Measurements from ENCODE around the gene ATP12A. TPM values are rescaled to one million over a fixed set of nuclear protein-coding genes. Genes with fewer than 3 reads are reported as not detected.

ATP12A gene
- total RNA-seq = not detected
- long read RNA-seq = 0 reads

DNA sequence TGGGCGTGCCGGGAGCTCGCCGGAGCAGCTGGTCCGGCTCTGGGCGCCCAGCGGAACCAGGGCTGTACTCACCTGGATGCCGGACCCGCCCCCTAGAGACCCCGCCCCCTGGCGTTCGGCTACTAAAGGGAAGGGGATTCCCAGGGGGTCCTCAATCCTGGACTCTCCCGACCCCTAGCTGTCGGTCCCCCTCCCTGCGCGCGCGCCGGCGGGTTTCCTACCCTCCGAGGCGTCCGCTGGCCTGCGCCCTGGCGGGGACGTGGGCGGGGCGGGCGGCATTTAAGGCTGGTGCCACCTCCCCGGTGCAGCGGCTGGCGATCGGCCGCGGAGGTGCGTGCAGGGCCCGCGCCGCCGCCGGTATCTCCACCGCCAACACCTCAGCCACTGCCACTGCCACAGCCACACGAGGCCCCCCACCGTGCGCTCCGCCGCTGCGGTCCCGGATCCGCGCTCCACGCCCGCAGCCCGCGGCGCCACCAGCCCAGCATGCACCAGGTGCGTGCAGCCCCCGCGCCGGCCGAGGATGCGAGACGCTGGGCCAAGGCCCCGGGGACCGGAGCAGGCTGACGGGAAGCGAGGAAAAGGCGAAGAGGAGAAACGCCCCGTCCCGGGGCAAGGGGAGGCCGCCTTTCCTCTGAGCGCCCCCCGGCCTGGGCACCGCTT lies at the start of gene ATP12A:
Gene ATP12A, plus strand, starts transcription at position 151 of the 663 bp plus-strand sequence. Its CDS starts 336 bp downstream, at position 487.
- DNase-seq (ENCODE audit: low spot score) = no peak
- intact Hi-C loops (cut with DNase I) = no loop called here

- intact Hi-C loops (cut with DNase I) = no loop called here
These were observed 49.2 kb upstream of the ATP12A start for GRCh38 chr13:24630851-24631620.

DNA sequence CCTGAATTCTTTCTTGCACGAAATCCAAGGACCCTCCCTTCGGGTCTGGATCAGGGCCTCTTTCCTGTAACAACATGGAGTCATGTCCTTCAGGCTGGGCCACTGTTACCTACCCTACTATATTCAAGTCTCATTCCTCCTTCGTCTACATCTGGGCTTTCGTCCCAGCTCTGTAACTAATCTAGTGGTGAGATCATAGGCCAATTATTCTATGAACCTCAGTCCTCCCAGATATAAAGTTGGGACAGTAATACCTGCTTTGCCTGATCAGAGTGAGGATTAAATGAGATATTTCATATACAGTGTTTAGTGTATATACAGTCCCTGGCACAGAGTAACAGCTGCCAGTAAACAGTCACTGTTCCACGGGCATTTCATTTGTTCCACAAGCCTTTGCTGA lies 48.3 kb upstream of the ATP12A start:
- intact Hi-C loops (cut with DNase I) = no loop called here
- DNase-seq (ENCODE audit: low spot score) = peak; percentile 6

More at GRCh38 chr13:24630851-24631620, 49.2 kb upstream of the ATP12A start:
- DNase-seq (ENCODE audit: low spot score) = peak; percentile 33

GRCh38 chr13:24632382-24633121 lies 47.7 kb upstream of the ATP12A start:
- intact Hi-C loops (cut with DNase I) = no loop called here
- DNase-seq (ENCODE audit: low spot score) = peak; percentile 27

DNA sequence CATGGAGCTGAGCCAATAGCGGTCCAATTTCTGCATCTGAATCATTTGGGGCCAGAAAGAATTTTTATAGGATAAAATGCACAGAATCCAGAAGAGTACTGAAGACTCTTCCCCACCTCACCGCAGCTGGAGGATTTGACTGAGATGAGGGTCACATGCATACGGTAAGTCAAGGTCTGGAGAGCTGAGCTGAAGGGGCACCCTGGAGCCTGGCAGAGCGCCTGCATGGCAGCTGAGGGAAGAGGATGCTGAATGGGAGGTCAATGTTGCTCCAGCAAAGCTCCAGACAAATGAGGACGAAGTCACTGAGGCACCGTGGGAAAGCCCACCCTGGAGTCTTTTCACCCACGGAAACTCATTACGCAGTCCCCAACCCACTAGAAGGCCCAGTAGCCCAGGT lies 43.4 kb upstream of the ATP12A start:
- intact Hi-C loops (cut with DNase I) = no loop called here
- DNase-seq (ENCODE audit: low spot score) = no peak

- DNase-seq (ENCODE audit: low spot score) = no peak
- intact Hi-C loops (cut with DNase I) = no loop called here
These were observed 42.1 kb upstream of the ATP12A start for GRCh38 chr13:24638096-24638495.

DNA sequence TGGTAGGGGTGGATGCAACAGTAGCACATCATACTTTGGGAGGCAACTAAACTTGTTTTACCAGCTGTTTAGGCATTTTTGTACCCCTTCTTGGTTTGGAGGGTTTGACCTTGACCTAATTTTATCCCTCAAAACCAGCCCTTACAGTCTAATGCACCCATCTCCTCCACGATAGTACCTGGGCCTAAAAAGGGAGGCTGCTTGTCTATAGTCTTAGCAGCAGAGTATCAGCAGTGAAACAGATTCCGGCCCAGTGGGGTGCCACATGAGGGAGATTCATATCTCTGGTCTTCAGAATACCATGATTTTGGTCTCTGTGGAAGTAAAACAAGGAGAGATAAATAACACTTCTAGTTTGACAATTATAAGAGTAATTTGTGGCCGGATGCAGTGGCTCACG lies 39.5 kb upstream of the ATP12A start:
- DNase-seq (ENCODE audit: low spot score) = no peak
- intact Hi-C loops (cut with DNase I) = no loop called here

DNA sequence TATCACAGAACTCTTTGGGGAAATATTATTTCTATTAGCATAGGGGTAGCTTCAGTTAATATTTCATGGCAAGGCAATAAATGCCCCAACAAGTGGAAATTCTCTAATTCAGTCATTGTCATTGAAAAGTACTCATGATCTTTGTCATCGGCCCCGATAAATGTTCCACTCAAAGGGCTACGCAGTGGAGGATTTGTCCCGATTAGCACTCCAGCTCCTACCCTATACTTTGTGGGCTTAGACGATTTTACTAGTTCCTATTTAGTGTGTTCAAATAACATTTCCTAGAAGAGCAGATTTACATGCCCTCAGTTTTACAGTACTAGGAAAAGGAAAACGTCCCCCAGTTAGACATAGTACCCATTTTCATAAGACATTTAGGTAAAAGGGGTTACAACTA lies 38.0 kb upstream of the ATP12A start:
- intact Hi-C loops (cut with DNase I) = no loop called here
- DNase-seq (ENCODE audit: low spot score) = no peak

- no peak for DNase-seq (ENCODE audit: low spot score)
- intact Hi-C loops (cut with DNase I) = no loop called here
These were observed 36.2 kb upstream of the ATP12A start for GRCh38 chr13:24644036-24644435.

GRCh38 chr13:24648271-24648670 lies 31.9 kb upstream of the ATP12A start:
- DNase-seq (ENCODE audit: low spot score) = no peak
- intact Hi-C loops (cut with DNase I) = no loop called here

DNA sequence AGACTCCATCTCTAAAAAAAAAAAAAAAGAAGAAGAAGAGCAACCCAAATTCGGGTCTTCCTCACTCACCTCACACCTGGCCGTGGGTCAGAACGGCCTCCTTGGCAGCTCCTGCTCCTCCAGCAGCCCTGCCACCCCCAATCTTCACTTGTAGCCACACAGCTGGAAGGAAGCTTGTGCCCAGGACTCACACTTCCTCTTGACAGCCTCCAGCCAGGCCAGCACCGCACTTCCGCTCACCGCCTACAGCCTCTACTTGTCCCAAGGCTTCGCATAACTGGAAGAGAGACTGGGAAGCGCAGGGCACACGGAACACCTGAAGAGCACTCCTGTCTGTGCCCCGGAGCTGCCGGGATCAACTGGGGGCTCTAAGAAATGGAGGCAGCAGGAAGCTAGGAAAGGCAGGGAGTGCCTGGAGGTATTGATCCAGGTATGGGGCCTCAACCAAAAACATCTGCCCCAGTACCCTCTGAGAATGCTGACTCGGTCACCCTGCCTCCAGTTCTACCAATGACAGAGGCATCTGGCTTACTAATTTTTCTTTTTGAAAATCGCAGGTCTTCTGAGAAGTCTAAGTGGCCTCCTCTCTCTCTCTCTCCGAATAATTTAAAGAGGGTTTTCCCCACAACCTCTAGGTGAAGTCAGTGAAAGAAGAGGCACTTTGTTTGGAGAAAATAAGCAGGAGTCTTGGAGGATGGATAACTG lies 31.1 kb upstream of the ATP12A start:
- no peak for DNase-seq (ENCODE audit: low spot score)
- intact Hi-C loops (cut with DNase I) = no loop called here

DNA sequence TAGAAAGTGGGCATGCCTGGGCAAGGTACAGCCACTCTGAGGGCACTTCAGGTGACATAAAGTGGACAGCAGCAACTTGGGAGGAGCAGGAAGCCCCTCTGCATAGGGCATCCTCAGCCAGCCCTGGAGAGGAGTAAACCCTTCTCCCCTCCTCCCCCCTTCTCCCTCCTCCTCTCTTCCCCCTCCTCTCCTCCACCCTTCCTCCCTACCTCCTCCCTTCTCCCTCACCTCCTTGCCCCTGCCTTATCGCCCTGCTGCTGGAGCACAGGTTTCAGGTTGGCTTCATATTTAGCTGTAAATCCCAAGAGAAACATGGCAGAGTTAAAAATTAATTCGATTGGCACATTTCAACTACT lies 30.5 kb upstream of the ATP12A start:
- no peak for DNase-seq (ENCODE audit: low spot score)
- intact Hi-C loops (cut with DNase I) = no loop called here

GRCh38 chr13:24650161-24650560 lies 30.0 kb upstream of the ATP12A start:
- no peak for DNase-seq (ENCODE audit: low spot score)
- intact Hi-C loops (cut with DNase I) = no loop called here

DNA sequence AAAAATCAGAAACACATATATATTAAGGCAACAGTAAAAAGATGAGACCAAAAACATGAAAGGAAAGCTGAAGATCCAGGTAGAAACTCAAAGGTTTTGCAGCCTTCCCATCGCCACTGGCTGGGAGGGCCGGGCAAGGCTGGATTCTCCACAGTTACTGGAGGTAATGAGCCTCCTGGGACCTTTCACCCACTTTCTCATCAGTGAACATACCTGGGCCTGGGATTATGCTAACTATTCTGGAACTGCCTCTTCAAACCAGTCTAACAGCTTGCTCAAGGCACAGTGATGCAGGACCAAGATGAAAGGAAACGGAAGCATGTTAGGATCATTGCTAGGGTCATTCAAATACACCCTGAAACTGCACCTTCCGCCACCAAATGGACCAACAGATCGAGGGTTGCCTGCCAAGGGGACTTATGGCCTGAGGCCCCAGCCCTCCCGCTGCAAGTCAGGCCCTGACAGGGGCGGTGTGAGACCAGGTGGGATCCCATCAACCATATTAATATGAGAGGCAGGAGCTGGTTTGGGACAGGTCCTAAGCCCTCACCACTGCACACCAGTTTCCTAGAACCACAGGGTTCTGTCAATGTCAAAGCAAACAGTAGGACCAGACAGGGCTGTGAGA lies 28.4 kb upstream of the ATP12A start:
- intact Hi-C loops (cut with DNase I) = no loop called here
- no peak for DNase-seq (ENCODE audit: low spot score)

DNA sequence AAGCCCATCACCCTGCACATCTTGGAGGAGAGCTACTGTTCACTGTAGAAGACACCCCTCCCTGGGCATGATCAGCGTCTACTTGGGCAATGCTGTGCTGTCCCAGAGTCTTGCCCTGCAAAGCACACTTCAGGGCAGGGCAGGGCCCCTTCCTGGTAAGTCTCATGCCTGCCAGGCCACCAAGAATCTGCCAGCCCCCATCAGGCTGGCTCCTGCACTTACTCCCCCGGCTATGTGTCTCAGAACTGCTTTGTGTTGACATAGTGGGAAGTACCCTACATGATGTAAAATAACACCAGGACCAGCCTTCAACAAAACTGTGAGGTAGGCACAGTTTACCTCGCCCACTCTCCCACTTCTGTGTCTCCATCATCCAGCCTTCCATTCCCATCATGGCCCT lies 27.8 kb upstream of the ATP12A start:
- intact Hi-C loops (cut with DNase I) = no loop called here
- DNase-seq (ENCODE audit: low spot score) = no peak

DNA sequence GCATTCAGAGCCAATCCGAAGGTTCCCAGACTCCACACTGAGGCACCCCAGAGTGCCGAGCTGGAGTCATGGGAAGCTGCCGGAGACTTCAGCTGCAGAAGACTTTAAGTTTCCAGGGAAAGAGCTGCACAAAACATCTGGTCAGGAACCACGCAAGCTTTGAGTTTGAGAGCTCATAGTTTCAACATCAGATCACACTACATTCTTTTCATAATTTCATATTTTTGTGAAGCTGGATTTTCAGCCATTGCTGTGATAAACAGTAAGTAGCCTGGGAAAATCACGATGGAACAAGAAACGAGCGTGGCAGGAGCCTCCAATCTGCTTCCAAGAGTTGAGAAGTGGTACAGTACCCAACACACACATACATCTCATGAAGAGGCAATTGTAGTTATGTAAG lies 25.5 kb upstream of the ATP12A start:
- DNase-seq (ENCODE audit: low spot score) = no peak

DNA sequence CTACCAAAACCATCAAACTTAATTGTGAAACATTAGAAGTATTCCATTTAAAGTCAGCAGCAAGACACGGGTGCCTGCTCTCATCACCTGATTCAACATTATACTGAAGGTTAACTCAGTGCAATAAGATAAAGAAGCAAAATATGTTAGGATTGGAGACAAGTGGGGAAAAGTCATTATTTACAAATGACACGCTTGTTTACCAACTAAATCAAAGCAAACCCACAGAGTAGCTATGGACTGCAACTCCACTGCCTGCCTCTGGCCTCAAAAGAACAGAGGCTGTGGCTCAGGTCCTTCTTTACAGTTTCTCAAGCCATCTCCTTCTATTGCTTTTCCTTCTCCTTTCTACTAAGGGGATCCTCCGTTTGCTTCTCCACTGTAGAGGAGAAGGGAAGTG lies 21.0 kb upstream of the ATP12A start:
- DNase-seq (ENCODE audit: low spot score) = no peak
- intact Hi-C loops (cut with DNase I) = no loop called here

More for the DNA sequence above, 25.5 kb upstream of the ATP12A start:
- intact Hi-C loops (cut with DNase I) = no loop called here

DNA sequence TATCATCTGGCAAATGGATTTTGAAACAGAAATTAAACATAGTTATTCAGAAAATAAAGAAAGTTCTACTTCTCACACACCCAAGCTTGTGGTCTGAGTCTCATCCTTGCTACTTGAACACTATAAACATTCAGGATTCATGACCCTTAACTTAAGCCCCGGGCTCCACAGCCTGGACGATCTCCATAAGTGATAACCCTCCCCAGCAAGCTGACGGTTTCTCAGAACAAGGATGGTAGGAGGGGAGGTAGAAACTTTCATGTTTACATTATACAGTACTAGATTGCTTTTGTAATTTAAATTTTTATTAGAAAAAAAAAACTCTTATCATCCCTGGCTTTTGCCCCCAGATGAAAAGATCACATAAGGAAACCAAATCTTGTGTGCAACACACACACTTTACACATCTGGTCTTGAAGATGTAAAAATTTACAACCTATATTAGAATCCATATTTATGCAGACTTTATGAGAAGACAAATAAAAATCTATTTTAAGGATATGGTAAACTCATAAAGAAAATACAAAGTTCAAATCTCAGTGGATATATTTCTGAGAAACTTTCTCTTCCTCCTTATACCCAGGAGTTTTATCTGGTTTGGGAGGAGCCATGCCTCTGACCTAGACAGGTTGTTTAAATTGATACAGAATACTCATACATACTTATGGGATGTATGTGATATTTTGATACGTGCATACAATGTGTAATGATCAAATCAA lies 20.0 kb upstream of the ATP12A start:
- no peak for DNase-seq (ENCODE audit: low spot score)
- intact Hi-C loops (cut with DNase I) = no loop called here

GRCh38 chr13:24661713-24662112 lies 18.5 kb upstream of the ATP12A start:
- intact Hi-C loops (cut with DNase I) = no loop called here
- DNase-seq (ENCODE audit: low spot score) = no peak
